ENCODE measurements around the gene MYEF2. TPM values are rescaled to one million over a fixed set of nuclear protein-coding genes. Genes with fewer than 3 reads are reported as not detected.

The MYEF2 gene
- total RNA-seq, 2 experiments from 2014 or later, result 44.0 to 107 TPM

DNA sequence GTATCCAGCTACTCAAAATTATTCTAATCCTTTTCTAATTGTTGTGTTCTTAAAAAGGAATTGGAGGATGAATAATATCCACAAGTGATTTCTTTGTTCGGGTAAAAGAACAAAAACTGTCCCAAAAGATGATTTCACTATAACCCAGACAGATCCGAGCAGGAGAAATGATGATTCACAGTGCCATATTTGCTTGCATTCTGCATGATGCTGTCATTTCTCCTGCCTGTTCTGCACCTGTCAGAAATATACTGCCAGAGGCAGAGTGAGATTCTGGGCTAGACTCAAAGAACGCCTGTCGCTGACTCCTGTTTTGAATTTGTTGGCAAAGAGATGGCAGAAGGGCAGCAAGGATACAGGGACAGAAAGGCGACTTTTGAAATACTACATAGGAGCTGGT lies 92.0 kb downstream of the MYEF2 start:
- H3K4me2 ChIP-seq (ENCODE audit: low read length), result no peak overlapping the region
- no peak overlapping the region for H2AFZ ChIP-seq (ENCODE audit: low read length)
- ChIA-PET POLR2A (no interaction called here), CTCF (ENCODE audit: unreplicated experiment) (no interaction called here)
- H3K4me1 ChIP-seq (ENCODE audit: insufficient read depth, low read length, poor library complexity, severe bottlenecking), result no peaks in the 10 kb centered on the region
- no peak overlapping the region for H3K27ac ChIP-seq (ENCODE audit: low read depth, low read length, poor library complexity, severe bottlenecking)
- H3K9me3 ChIP-seq (ENCODE audit: low read length), result no peaks in the 10 kb centered on the region
- H3K4me3 ChIP-seq (ENCODE audit: low read depth, low read length, poor library complexity, severe bottlenecking), result no peak overlapping the region
- DNase-seq (ENCODE audit: low spot score), result no peak
- H3K36me3 ChIP-seq (ENCODE audit: insufficient read depth, low read length), result no peaks in the 10 kb centered on the region
- intact Hi-C loops (cut with micrococcal nuclease; ENCODE audit: unreplicated experiment), result no loop called here
- H3K79me2 ChIP-seq (ENCODE audit: insufficient read depth, low read depth, low read length), result no peaks in the 10 kb centered on the region
- H4K20me1 ChIP-seq (ENCODE audit: insufficient read depth, low read length), result no peaks in the 10 kb centered on the region
- TF ChIP-seq EZH2phosphoT487 (IDR thresholded peaks at IDR 0.05; ENCODE audit: borderline replicate concordance, low read depth, low read length), result no peak
- TF ChIP-seq, protein P1, sequence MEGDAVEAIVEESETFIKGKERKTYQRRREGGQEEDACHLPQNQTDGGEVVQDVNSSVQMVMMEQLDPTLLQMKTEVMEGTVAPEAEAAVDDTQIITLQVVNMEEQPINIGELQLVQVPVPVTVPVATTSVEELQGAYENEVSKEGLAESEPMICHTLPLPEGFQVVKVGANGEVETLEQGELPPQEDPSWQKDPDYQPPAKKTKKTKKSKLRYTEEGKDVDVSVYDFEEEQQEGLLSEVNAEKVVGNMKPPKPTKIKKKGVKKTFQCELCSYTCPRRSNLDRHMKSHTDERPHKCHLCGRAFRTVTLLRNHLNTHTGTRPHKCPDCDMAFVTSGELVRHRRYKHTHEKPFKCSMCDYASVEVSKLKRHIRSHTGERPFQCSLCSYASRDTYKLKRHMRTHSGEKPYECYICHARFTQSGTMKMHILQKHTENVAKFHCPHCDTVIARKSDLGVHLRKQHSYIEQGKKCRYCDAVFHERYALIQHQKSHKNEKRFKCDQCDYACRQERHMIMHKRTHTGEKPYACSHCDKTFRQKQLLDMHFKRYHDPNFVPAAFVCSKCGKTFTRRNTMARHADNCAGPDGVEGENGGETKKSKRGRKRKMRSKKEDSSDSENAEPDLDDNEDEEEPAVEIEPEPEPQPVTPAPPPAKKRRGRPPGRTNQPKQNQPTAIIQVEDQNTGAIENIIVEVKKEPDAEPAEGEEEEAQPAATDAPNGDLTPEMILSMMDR (conservative IDR thresholded peaks at IDR 0.05; ENCODE audit: low read length), result no peak
- BruUV-seq (replicated peaks), result no TSS peak
- no peaks in the 10 kb centered on the region for H3K9me2 ChIP-seq (ENCODE audit: insufficient read depth, low read length)

DNA sequence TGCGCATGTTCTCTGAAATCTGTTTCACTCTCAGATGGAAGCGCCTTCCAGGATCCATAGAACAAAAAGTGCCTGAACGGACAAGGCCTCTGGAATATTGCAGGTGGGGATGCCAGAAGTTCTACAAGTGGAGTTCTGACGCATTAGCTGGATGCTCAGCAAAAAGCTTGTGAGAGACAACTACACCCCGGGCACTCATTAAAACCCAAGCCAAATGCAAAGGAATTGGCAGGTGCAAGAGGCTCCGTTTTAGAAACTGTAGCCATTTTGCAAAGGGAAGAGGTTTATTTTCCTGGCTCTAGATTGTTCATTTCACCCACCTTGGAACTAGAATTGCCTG lies 92.5 kb downstream of the MYEF2 start:
- TF ChIP-seq, protein P1 (conservative IDR thresholded peaks at IDR 0.05; ENCODE audit: low read length), result no peak
- no peak for TF ChIP-seq EZH2phosphoT487 (IDR thresholded peaks at IDR 0.05; ENCODE audit: borderline replicate concordance, low read depth, low read length)
- BruUV-seq (replicated peaks), result no TSS peak
- no peak for DNase-seq (ENCODE audit: low spot score)
- no peak overlapping the region for H3K27ac ChIP-seq (ENCODE audit: low read depth, low read length, poor library complexity, severe bottlenecking)
- intact Hi-C loops (cut with micrococcal nuclease; ENCODE audit: unreplicated experiment), result no loop called here
- no peak overlapping the region for H2AFZ ChIP-seq (ENCODE audit: low read length)
- H3K79me2 ChIP-seq (ENCODE audit: insufficient read depth, low read depth, low read length), result no peaks in the 10 kb centered on the region
- no peaks in the 10 kb centered on the region for H3K9me2 ChIP-seq (ENCODE audit: insufficient read depth, low read length)
- H3K4me1 ChIP-seq (ENCODE audit: insufficient read depth, low read length, poor library complexity, severe bottlenecking), result no peaks in the 10 kb centered on the region
- no peaks in the 10 kb centered on the region for H3K36me3 ChIP-seq (ENCODE audit: insufficient read depth, low read length)
- no peak overlapping the region for H3K4me3 ChIP-seq (ENCODE audit: low read depth, low read length, poor library complexity, severe bottlenecking)
- H3K4me2 ChIP-seq (ENCODE audit: low read length), result no peak overlapping the region
- H3K9me3 ChIP-seq (ENCODE audit: low read length), result no peaks in the 10 kb centered on the region
- POLR2A ChIA-PET, result no interaction called here
- CTCF ChIA-PET (ENCODE audit: unreplicated experiment), result no interaction called here
- no peaks in the 10 kb centered on the region for H4K20me1 ChIP-seq (ENCODE audit: insufficient read depth, low read length)

DNA sequence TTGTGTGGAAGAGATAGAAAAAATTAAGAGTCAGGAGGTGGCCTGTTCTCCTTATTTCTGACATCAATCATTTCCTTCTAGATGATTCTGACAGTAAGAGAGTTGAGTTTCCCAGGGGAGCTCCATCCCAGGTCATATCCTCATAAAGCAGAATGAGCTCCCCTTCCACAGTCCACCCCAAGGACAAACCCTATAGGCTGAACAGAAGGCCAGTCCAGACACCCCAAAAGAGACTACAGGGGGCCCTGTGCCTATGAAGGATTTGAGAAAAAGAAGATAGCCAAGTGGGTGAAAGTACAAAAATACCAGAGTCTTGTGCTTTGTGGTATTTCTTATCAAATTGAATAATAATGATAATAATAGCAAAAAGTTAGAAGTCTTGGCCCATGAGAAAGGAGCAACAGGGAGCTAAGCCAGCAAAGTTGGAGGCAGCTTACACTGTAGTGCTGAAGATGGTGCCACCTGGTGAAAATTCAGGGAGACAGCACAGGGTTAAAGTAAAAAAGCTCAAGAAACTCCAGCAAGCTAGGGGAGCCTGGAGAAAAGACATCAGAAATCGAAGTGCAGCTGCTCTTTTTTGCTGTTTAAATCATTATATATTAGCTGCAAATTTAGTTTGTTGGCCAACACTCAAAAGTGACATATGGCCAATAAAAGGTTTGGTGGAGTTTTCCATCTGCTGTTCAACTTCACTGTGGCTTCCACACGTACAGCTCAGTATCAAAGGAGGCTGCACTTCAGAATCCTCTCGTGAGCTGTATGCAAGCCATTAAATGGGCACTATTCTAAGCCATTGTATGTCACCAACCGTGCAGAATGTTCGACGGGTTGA lies 93.1 kb downstream of the MYEF2 start:
- no peak overlapping the region for H3K4me3 ChIP-seq (ENCODE audit: low read depth, low read length, poor library complexity, severe bottlenecking)
- H3K9me3 ChIP-seq (ENCODE audit: low read length), result no peaks in the 10 kb centered on the region
- H3K9me2 ChIP-seq (ENCODE audit: insufficient read depth, low read length), result no peaks in the 10 kb centered on the region
- H4K20me1 ChIP-seq (ENCODE audit: insufficient read depth, low read length), result no peaks in the 10 kb centered on the region
- ChIA-PET POLR2A (no interaction called here), CTCF (ENCODE audit: unreplicated experiment) (no interaction called here)
- H3K4me2 ChIP-seq (ENCODE audit: low read length), result no peak overlapping the region
- intact Hi-C loops (cut with micrococcal nuclease; ENCODE audit: unreplicated experiment), result no loop called here
- H3K4me1 ChIP-seq (ENCODE audit: insufficient read depth, low read length, poor library complexity, severe bottlenecking), result no peaks in the 10 kb centered on the region
- no TSS peak for BruUV-seq (replicated peaks)
- H2AFZ ChIP-seq (ENCODE audit: low read length), result no peak overlapping the region
- H3K27ac ChIP-seq (ENCODE audit: low read depth, low read length, poor library complexity, severe bottlenecking), result no peak overlapping the region
- TF ChIP-seq EZH2phosphoT487 (IDR thresholded peaks at IDR 0.05; ENCODE audit: borderline replicate concordance, low read depth, low read length), result no peak
- TF ChIP-seq, protein P1 (conservative IDR thresholded peaks at IDR 0.05; ENCODE audit: low read length), result peak; percentile 70
- peak; percentile 23 for DNase-seq (ENCODE audit: low spot score)
- no peaks in the 10 kb centered on the region for H3K79me2 ChIP-seq (ENCODE audit: insufficient read depth, low read depth, low read length)
- H3K36me3 ChIP-seq (ENCODE audit: insufficient read depth, low read length), result no peaks in the 10 kb centered on the region
